Uterus (tissue), 4 donors: ENCODE measurements around the gene SYT13. TPM values are rescaled to one million over a fixed set of nuclear protein-coding genes. Genes with fewer than 3 reads are reported as not detected.

Source experiments
- DNase-seq, 2 donors: peaks; one replicate each; pipeline ENCODE4 v3.0.0-alpha.2; 2019 to 2020
- H3K27ac ChIP-seq, 2 donors: fragments of 200-600 bp; sonication (generic); 1 replicate in 1 of 2; 2 replicates in 1 of 2; pipeline ENCODE4 v1.5.1; 2016 to 2018
- H3K27me3 ChIP-seq, 2 donors: fragments of 200-600 bp; sonication (generic); one replicate each; pipeline ENCODE4 v1.5.1; 2018 to 2019; ENCODE audit warnings: control low read depth in 1 of 2
- H3K36me3 ChIP-seq, 2 donors: fragments of 200-600 bp; sonication (generic); one replicate each; pipeline ENCODE4 v1.5.1; 2019; ENCODE audit warnings: control low read depth in 1 of 2
- H3K4me1 ChIP-seq, 2 donors: fragments of 200-600 bp; sonication (generic); one replicate each; pipeline ENCODE4 v1.5.1; 2018 to 2019; ENCODE audit warnings: control low read depth in 1 of 2
- H3K4me3 ChIP-seq, 2 donors: fragments of 200-600 bp; sonication (generic); 1 replicate in 1 of 2; 2 replicates in 1 of 2; pipeline ENCODE4 v1.5.1; 2018 to 2019; ENCODE audit warnings: mild to moderate bottlenecking in 1 of 2
- H3K9me3 ChIP-seq, 2 donors: fragments of 200-600 bp; sonication (generic); one replicate each; pipeline ENCODE4 v1.5.1; 2019; ENCODE audit warnings: control low read depth in 1 of 2
- POLR2A ChIP-seq, 2 donors: fragments of 450-650 bp; IDR thresholded peaks; one replicate each; pipeline ENCODE4 v1.6.1; 2016; ENCODE audit warnings: antibody characterized with exemption in 2 of 2, mild to moderate bottlenecking in 1 of 2, moderate library complexity in 1 of 2
- intact Hi-C: fragments of 100-400 bp; cut with DNase I; formaldehyde crosslinking; loops from one replicate; pipeline ENCODE4 v1.15.1; 2023; ENCODE audit warnings: low total_unique reads
- total RNA-seq, 4 donors: library from RNA; depleted of rRNA in 3 of 4; stranded (reverse); fragments of >200 nt in 3 of 4; gene quantifications; one replicate each; pipeline versions ENCODE4 v1.1.0 to v1.2.4, GENCODE V29; 2014 to 2023
- TF ChIP-seq, protein P1 (sequence below), 4 experiments: fragments of 200-600 bp in 2 of 4; fragments of 450-650 bp in 2 of 4; sonication (generic) in 2 of 4; IDR thresholded peaks; one replicate each; pipeline ENCODE4 v1.5.1; 2016 to 2019; ENCODE audit warnings: antibody characterized with exemption in 4 of 4, mild to moderate bottlenecking in 2 of 4, moderate library complexity in 1 of 4
- donor health status: DM: yes; HTN: yes; CAD: no.

The SYT13 gene
- total RNA-seq, 4 donors from 2014 or later, result 4.9 TPM; not detected in 3

GRCh38 chr11:45305874-45306623, 19.9 kb upstream of the SYT13 start:
- intact Hi-C loops, result no loop called here
- Histone ChIP-seq H3K4me1 (no peaks in the 10 kb centered on the region), H3K36me3 (no peaks in the 10 kb centered on the region), H3K27me3 (no peaks in the 10 kb centered on the region), H3K9me3 (no peaks in the 10 kb centered on the region), H3K27ac (no peak overlapping the region), H3K4me3 (no peak overlapping the region)
- DNase-seq, result no peak
- TF ChIP-seq POLR2A (IDR thresholded peaks at IDR 0.05), result no peak
- TF ChIP-seq, protein P1, sequence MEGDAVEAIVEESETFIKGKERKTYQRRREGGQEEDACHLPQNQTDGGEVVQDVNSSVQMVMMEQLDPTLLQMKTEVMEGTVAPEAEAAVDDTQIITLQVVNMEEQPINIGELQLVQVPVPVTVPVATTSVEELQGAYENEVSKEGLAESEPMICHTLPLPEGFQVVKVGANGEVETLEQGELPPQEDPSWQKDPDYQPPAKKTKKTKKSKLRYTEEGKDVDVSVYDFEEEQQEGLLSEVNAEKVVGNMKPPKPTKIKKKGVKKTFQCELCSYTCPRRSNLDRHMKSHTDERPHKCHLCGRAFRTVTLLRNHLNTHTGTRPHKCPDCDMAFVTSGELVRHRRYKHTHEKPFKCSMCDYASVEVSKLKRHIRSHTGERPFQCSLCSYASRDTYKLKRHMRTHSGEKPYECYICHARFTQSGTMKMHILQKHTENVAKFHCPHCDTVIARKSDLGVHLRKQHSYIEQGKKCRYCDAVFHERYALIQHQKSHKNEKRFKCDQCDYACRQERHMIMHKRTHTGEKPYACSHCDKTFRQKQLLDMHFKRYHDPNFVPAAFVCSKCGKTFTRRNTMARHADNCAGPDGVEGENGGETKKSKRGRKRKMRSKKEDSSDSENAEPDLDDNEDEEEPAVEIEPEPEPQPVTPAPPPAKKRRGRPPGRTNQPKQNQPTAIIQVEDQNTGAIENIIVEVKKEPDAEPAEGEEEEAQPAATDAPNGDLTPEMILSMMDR (IDR thresholded peaks at IDR 0.05), result no peak

- H3K4me1 ChIP-seq, result no peaks in the 10 kb centered on the region
- H3K9me3 ChIP-seq, result no peaks in the 10 kb centered on the region
- H3K36me3 ChIP-seq, result no peaks in the 10 kb centered on the region
- TF ChIP-seq POLR2A (IDR thresholded peaks at IDR 0.05), result no peak
- TF ChIP-seq, protein P1 (IDR thresholded peaks at IDR 0.05), result no peak
- intact Hi-C loops, result no loop called here
- DNase-seq, result no peak
- no peak overlapping the region for H3K4me3 ChIP-seq
- no peak overlapping the region for H3K27ac ChIP-seq
- no peaks in the 10 kb centered on the region for H3K27me3 ChIP-seq
Measured at GRCh38 chr11:45304992-45305335, 18.8 kb upstream of the SYT13 start.

- H3K27ac ChIP-seq, result no peak overlapping the region
- no peaks in the 10 kb centered on the region for H3K4me1 ChIP-seq
- TF ChIP-seq POLR2A (IDR thresholded peaks at IDR 0.05), result no peak
- TF ChIP-seq, protein P1 (IDR thresholded peaks at IDR 0.05), result no peak
- H3K27me3 ChIP-seq, result no peaks in the 10 kb centered on the region
- no peak overlapping the region for H3K4me3 ChIP-seq
- no peaks in the 10 kb centered on the region for H3K9me3 ChIP-seq
- no peaks in the 10 kb centered on the region for H3K36me3 ChIP-seq
- intact Hi-C loops, result no loop called here
- no peak for DNase-seq
Measured at GRCh38 chr11:45304111-45304991, 18.2 kb upstream of the SYT13 start.

DNA sequence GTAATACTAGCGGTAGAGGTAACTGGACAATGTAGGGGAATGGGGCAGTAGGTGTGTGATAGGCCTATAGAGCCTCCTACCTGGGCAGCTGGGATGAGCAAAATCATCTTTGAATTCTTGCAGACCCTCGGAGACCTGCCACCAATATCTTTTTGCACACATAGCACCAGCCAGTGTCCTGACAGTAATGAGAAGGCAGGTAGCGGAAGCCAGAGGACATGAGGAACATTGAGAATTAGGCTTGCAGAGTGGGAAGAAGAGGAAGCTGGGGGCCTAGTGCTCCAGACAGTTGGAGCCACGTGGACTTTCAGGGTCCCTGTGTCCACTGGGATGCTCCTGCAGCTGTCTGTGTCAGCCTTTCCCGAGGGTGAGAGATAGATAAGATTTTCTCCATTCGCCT, 17.2 kb upstream of the SYT13 start:
- Histone ChIP-seq H3K4me1 (no peaks in the 10 kb centered on the region), H3K4me3 (no peak overlapping the region), H3K36me3 (no peaks in the 10 kb centered on the region), H3K27me3 (no peaks in the 10 kb centered on the region), H3K27ac (no peak overlapping the region), H3K9me3 (no peaks in the 10 kb centered on the region)
- DNase-seq, result no peak
- intact Hi-C loops, result no loop called here
- TF ChIP-seq POLR2A (IDR thresholded peaks at IDR 0.05), result no peak
- TF ChIP-seq, protein P1 (IDR thresholded peaks at IDR 0.05), result no peak
